Measurements from ENCODE around the gene SUN5. TPM values are rescaled to one million over a fixed set of nuclear protein-coding genes. Genes with fewer than 3 reads are reported as not detected.

Gene SUN5
- total and polyA plus RNA-seq, 2 donors (not counting 1 experiment from before 2014, with no cell fraction given): not detected

DNA sequence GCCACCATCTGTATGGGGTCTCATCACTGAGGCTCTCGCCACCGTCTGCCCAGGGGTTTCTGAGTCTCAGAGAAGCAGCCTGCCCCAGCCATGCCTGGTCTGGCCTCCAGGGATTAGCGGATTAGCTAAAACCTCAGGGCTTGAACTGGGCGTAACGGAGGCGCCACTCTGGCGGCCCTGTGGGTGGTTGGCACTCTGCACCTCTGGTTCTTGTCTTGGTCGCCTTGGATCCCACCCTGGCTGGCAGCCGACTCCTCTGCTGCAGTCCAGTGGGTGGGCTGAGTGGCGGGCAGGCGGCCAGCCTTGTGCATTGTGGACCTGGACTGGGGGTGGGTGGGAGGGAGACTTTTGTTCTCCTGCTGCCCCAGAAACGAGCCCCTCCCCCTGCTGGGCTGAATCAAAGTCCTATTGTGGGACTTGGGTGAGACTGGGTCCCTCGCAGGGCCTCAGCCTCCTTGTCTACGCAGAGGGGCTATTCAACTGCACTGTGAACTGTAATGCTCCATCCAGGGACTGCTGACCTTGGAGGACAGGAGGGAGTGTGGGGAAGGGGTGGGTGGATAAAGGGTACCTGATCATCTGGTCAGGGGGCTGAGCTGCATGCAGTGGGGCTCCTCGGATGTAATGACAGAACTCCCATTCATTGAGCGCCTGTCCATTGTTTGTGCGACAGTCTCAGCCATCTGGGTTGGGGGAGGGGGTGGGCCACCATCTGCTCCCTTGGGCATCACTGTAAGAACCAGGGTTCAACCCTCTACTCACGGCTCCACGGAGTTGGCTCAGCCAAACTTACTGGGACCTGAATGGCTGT lies 23.9 kb downstream of the SUN5 start:
- POLR2A ChIA-PET: no interaction called here
- Histone ChIP-seq H2AFZ (ENCODE audit: insufficient read depth, low read depth, low read length, poor library complexity, severe bottlenecking) (no peak overlapping the region), H4K20me1 (ENCODE audit: control insufficient read depth, insufficient read depth, low read length, poor library complexity, severe bottlenecking) (no peaks in the 10 kb centered on the region), H3K9me3 (ENCODE audit: control extremely low read depth in 1 of 3, control insufficient read depth in 2 of 3, insufficient read depth in 1 of 3, low read length in 2 of 3) (peaks cover 0 to 18% (median 0%) of the 10 kb centered on the region in 3 donors), H3K36me3 (replicated peaks in 1 of 2; ENCODE audit: control extremely low read depth in 1 of 2, control insufficient read depth in 1 of 2, extremely low read depth in 1 of 2, insufficient read depth in 2 of 2, low read length in 1 of 2) (no peaks in the 10 kb centered on the region), H3K4me1 (ENCODE audit: control insufficient read depth in 2 of 2, insufficient read depth in 2 of 2, low read length in 2 of 2) (no peaks in the 10 kb centered on the region), H3K27ac (ENCODE audit: low read length in 2 of 2) (no peak overlapping the region), H3K79me2 (ENCODE audit: control insufficient read depth, insufficient read depth, low read length) (no peaks in the 10 kb centered on the region), H3K27me3 (replicated peaks in 1 of 4; ENCODE audit: control extremely low read depth in 1 of 4, control insufficient read depth in 3 of 4, insufficient read depth in 4 of 4, low read length in 3 of 4) (no peaks in the 10 kb centered on the region), H3K9ac (ENCODE audit: low read length) (no peak overlapping the region), H3K4me2 (replicated peaks; ENCODE audit: low read depth, low read length, poor library complexity, severe bottlenecking) (no peak overlapping the region), H3K4me3 (ENCODE audit: control extremely low read depth in 1 of 5, extremely low read depth in 1 of 5, insufficient read depth in 1 of 5, low read depth in 2 of 5, low read length in 4 of 5) (no peak overlapping the region)
- intact Hi-C loops (cut with micrococcal nuclease): no loop called here
- Mint-ChIP-seq H3K9me3 (ENCODE audit: insufficient read depth) (no peaks in the 10 kb centered on the region), H3K27ac (no peak overlapping the region), H3K4me3 (no peak overlapping the region), H3K4me1 (no peaks in the 10 kb centered on the region), H3K27me3 (no peaks in the 10 kb centered on the region)
- no peak for DNase-seq
- TF ChIP-seq, protein P1, sequence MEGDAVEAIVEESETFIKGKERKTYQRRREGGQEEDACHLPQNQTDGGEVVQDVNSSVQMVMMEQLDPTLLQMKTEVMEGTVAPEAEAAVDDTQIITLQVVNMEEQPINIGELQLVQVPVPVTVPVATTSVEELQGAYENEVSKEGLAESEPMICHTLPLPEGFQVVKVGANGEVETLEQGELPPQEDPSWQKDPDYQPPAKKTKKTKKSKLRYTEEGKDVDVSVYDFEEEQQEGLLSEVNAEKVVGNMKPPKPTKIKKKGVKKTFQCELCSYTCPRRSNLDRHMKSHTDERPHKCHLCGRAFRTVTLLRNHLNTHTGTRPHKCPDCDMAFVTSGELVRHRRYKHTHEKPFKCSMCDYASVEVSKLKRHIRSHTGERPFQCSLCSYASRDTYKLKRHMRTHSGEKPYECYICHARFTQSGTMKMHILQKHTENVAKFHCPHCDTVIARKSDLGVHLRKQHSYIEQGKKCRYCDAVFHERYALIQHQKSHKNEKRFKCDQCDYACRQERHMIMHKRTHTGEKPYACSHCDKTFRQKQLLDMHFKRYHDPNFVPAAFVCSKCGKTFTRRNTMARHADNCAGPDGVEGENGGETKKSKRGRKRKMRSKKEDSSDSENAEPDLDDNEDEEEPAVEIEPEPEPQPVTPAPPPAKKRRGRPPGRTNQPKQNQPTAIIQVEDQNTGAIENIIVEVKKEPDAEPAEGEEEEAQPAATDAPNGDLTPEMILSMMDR (IDR thresholded peaks at IDR 0.05): no peak
- TF ChIP-seq EZH2 (IDR thresholded peaks at IDR 0.05; ENCODE audit: borderline replicate concordance, insufficient read depth, low read depth, low read length, poor library complexity, severe bottlenecking): no peak
- WGBS (ENCODE audit: insufficient coverage): 94% methylated on average over 18 of the region's 19 CpGs
- no peak for ATAC-seq (ENCODE audit: low read depth)
- CTCF ChIA-PET: no interaction called here

Measured in B cell (primary cell).